Right lobe of liver (tissue), 4 donors: ENCODE measurements around the gene RAD23A.

Experiments
- CTCF ChIP-seq, 4 donors: fragments of 200-600 bp in 3 of 4; fragments of 450-650 bp in 1 of 4; IDR thresholded peaks; one replicate each; pipeline versions ENCODE4 v1.5.1 to v1.8.0; 2016 to 2022; ENCODE audit warnings: antibody characterized with exemption in 4 of 4, mild to moderate bottlenecking in 2 of 4
- POLR2A ChIP-seq: fragments of 450-650 bp; IDR thresholded peaks from one replicate; pipeline ENCODE4 v1.6.1; 2017; ENCODE audit warnings: antibody characterized with exemption, mild to moderate bottlenecking
- donor health status: DM: no; HTN: no; CAD: no.
- donor health status: DM: no; HTN: no; CAD: no.
- donor health status: DM: no; HTN: yes; CAD: no.

GRCh38 chr19:12913011-12913561, 32.6 kb upstream of the RAD23A start:
- TF ChIP-seq POLR2A (no peak), CTCF (IDR thresholded peaks at IDR 0.05) (no peak)
